Cerebellar cortex (tissue), 1 donor: ENCODE measurements around the gene PCP4L1.
A peak's percentile ranks its signal among the peaks of the same experiment; 100 is the strongest.
"Not testable (repeated sequence)": the region's sequence is repeated elsewhere in the genome, so short reads cannot be mapped to it uniquely, and the experiment has no call there.

Source experiments
- DNase-seq: peaks from one replicate; pipeline ENCODE4 v3.0.0-alpha.2; 2015; ENCODE audit warnings: low spot score

PCP4L1 gene

GRCh38 chr1:161228032-161228431 is 30.5 kb upstream of the PCP4L1 start:
- DNase-seq: no peak

- DNase-seq: peak; percentile 14
Observed at GRCh38 chr1:161229896-161230295, 28.6 kb upstream of the PCP4L1 start.

- DNase-seq: no peak
Observed at GRCh38 chr1:161230762-161231161, 27.8 kb upstream of the PCP4L1 start.

GRCh38 chr1:161233102-161233501 is 25.4 kb upstream of the PCP4L1 start:
- no peak for DNase-seq

GRCh38 chr1:161235957-161236775 is 22.4 kb upstream of the PCP4L1 start:
- no peak for DNase-seq

- DNase-seq: no peak
Observed at GRCh38 chr1:161238039-161238473, 20.5 kb upstream of the PCP4L1 start, which contains the start of gene NR1I3. TSS of gene NR1I3 (minus strand) at chr1:161238203. CDS start at chr1:161236565, 1,638 bp downstream.

- DNase-seq: no peak
Observed at GRCh38 chr1:161241682-161242081, 16.9 kb upstream of the PCP4L1 start.

GRCh38 chr1:161242313-161242712 is 16.2 kb upstream of the PCP4L1 start:
- no peak for DNase-seq

GRCh38 chr1:161244888-161245287 is 13.7 kb upstream of the PCP4L1 start:
- DNase-seq: no peak

- DNase-seq: not testable (repeated sequence)
Observed at GRCh38 chr1:161250100-161250499, 8.4 kb upstream of the PCP4L1 start.

GRCh38 chr1:161250829-161251228 is 7.7 kb upstream of the PCP4L1 start:
- no peak for DNase-seq

- no peak for DNase-seq
Observed at GRCh38 chr1:161251579-161251978, 7.0 kb upstream of the PCP4L1 start.

GRCh38 chr1:161255302-161255701 is 3.2 kb upstream of the PCP4L1 start:
- not testable (repeated sequence) for DNase-seq

- DNase-seq: not testable (repeated sequence)
Observed at GRCh38 chr1:161255955-161256520, 2.5 kb upstream of the PCP4L1 start.

GRCh38 chr1:161257109-161257508 is 1.4 kb upstream of the PCP4L1 start:
- not testable (repeated sequence) for DNase-seq

- no peak for DNase-seq
Observed at GRCh38 chr1:161259345-161259702, 779 bp downstream of the PCP4L1 start.

GRCh38 chr1:161259765-161260164 is 1.2 kb downstream of the PCP4L1 start:
- DNase-seq: no peak

- DNase-seq: no peak
Observed at GRCh38 chr1:161260376-161261260, 2.1 kb downstream of the PCP4L1 start.

- no peak for DNase-seq
Observed at GRCh38 chr1:161261261-161262235, 3.0 kb downstream of the PCP4L1 start.

GRCh38 chr1:161265305-161265704 is 6.8 kb downstream of the PCP4L1 start:
- no peak for DNase-seq

- no peak for DNase-seq
Observed at GRCh38 chr1:161266202-161266601, 7.7 kb downstream of the PCP4L1 start.
